Breast epithelium (tissue), 4 donors: ENCODE data around the gene LARP6. TPM values are rescaled to one million over a fixed set of nuclear protein-coding genes. Genes with fewer than 3 reads are reported as not detected.
A peak's percentile ranks its signal among the peaks of the same experiment; 100 is the strongest.

Source experiments
- DNase-seq, 2 donors: peaks; one replicate each; pipeline ENCODE4 v3.0.0-alpha.2; 2019; ENCODE audit warnings: low spot score in 2 of 2
- H3K27ac ChIP-seq, 2 donors: fragments of 200-600 bp; sonication (generic) in 1 of 2; one replicate each; pipeline ENCODE4 v1.5.1; 2016 to 2019; ENCODE audit warnings: mild to moderate bottlenecking in 1 of 2
- H3K27me3 ChIP-seq, 2 donors: fragments of 200-600 bp; sonication (generic) in 1 of 2; one replicate each; pipeline versions ENCODE4 v1.5.1 to v1.6.0; 2017 to 2019; ENCODE audit warnings: control low read depth in 1 of 2, mild to moderate bottlenecking in 1 of 2
- H3K36me3 ChIP-seq: fragments of 200-600 bp; one replicate; pipeline ENCODE4 v1.5.1; 2019
- H3K4me1 ChIP-seq, 2 donors: fragments of 200-600 bp; sonication (generic); one replicate each; pipeline ENCODE4 v1.5.1; 2016 to 2019; ENCODE audit warnings: control low read depth in 1 of 2
- H3K4me3 ChIP-seq, 3 donors: fragments of 200-600 bp; sonication (generic); 1 replicate in 2 of 3; 2 replicates in 1 of 3; pipeline ENCODE4 v1.5.1; 2016 to 2019; ENCODE audit warnings: mild to moderate bottlenecking in 3 of 3, moderate library complexity in 2 of 3
- H3K9me3 ChIP-seq, 2 donors: fragments of 200-600 bp; sonication (generic) in 1 of 2; one replicate each; pipeline ENCODE4 v1.5.1; 2016 to 2019; ENCODE audit warnings: control low read depth in 1 of 2
- POLR2A ChIP-seq: fragments of 450-650 bp; IDR thresholded peaks from one replicate; pipeline ENCODE4 v1.6.1; 2016; ENCODE audit warnings: antibody characterized with exemption, mild to moderate bottlenecking, moderate library complexity
- POLR2AphosphoS5 ChIP-seq, 3 donors: sonication (generic); formaldehyde crosslinking; IDR thresholded peaks; one replicate each; pipeline ENCODE4 v1.6.1; 2017; ENCODE audit warnings: antibody characterized with exemption in 3 of 3
- intact Hi-C: fragments of 100-400 bp; cut with DNase I; formaldehyde crosslinking; loops from one replicate; pipeline ENCODE4 v1.15.1; 2023; ENCODE audit warnings: low total_unique reads
- total RNA-seq, 3 donors: library from RNA; depleted of rRNA; stranded (reverse); fragments of >200 nt; gene quantifications; one replicate each; pipeline ENCODE4 v1.1.0, GENCODE V29; 2016
- TF ChIP-seq, protein P1 (sequence below), 3 donors: fragments of 450-650 bp; IDR thresholded peaks; one replicate each; pipeline ENCODE4 v1.5.1; 2016 to 2017; ENCODE audit warnings: antibody characterized with exemption in 3 of 3, mild to moderate bottlenecking in 3 of 3, moderate library complexity in 3 of 3

LARP6 gene
- total RNA-seq, 3 donors from 2014 or later, result 18.6 to 72.5 (median 40.0) TPM

GRCh38 chr15:70857562-70858285 is 3.8 kb upstream of the LARP6 start:
- Histone ChIP-seq H3K27ac (peak overlapping the region; percentile 48), H3K27me3 (no peaks in the 10 kb centered on the region), H3K36me3 (no peaks in the 10 kb centered on the region), H3K4me1 (no peaks in the 10 kb centered on the region), H3K9me3 (no peaks in the 10 kb centered on the region), H3K4me3 (no peak overlapping the region)
- no peak for DNase-seq
- TF ChIP-seq, protein P1, sequence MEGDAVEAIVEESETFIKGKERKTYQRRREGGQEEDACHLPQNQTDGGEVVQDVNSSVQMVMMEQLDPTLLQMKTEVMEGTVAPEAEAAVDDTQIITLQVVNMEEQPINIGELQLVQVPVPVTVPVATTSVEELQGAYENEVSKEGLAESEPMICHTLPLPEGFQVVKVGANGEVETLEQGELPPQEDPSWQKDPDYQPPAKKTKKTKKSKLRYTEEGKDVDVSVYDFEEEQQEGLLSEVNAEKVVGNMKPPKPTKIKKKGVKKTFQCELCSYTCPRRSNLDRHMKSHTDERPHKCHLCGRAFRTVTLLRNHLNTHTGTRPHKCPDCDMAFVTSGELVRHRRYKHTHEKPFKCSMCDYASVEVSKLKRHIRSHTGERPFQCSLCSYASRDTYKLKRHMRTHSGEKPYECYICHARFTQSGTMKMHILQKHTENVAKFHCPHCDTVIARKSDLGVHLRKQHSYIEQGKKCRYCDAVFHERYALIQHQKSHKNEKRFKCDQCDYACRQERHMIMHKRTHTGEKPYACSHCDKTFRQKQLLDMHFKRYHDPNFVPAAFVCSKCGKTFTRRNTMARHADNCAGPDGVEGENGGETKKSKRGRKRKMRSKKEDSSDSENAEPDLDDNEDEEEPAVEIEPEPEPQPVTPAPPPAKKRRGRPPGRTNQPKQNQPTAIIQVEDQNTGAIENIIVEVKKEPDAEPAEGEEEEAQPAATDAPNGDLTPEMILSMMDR (IDR thresholded peaks at IDR 0.05), result no peak
- no peak for TF ChIP-seq POLR2AphosphoS5 (IDR thresholded peaks at IDR 0.05)
- no peak for TF ChIP-seq POLR2A
- intact Hi-C loops, result no loop called here

DNA sequence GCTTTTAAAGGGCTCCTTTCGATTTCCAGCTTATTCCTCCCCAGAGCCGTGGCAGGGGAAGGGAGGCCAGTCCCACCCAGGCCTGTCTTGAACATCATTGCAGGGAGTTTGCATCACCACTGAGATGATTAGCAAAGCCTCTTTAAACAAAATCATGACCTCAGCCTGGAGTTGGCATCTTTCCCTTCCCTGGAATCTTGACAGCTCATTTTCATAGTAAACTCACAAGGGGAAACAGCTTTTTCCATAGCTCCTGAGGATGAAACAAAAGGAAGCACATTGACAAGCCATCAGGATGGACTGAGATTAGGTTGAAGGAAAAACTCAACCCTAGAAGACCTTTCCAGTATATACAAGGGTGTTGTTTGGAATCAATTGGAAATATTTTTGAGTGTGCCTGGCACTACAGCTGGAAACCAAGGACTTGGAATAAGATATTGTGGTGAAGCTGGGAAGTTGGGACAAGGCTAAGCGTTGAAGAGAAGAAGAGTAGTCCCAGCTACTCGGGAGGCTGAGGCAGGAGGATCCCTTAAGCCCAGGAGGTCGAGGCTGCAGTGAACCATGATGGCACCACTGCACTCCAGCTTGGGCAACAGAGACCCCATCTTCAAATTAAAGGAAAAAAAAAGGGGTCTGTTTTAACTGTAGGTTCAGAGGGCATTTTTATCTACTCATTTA is 3.1 kb upstream of the LARP6 start:
- H3K4me3 ChIP-seq, result no peak overlapping the region
- H3K27me3 ChIP-seq, result no peaks in the 10 kb centered on the region
- no peaks in the 10 kb centered on the region for H3K36me3 ChIP-seq
- H3K27ac ChIP-seq, result peak overlapping the region; percentile 48 to 72
- DNase-seq, result peak in 1 of 2 donors; percentile 43
- H3K4me1 ChIP-seq, result no peaks in the 10 kb centered on the region
- TF ChIP-seq, protein P1 (IDR thresholded peaks at IDR 0.05), result no peak
- TF ChIP-seq POLR2A, result no peak
- peak; percentile 25 to 89 (median 75) for TF ChIP-seq POLR2AphosphoS5 (IDR thresholded peaks at IDR 0.05)
- intact Hi-C loops, result no loop called here
- H3K9me3 ChIP-seq, result no peaks in the 10 kb centered on the region

DNA sequence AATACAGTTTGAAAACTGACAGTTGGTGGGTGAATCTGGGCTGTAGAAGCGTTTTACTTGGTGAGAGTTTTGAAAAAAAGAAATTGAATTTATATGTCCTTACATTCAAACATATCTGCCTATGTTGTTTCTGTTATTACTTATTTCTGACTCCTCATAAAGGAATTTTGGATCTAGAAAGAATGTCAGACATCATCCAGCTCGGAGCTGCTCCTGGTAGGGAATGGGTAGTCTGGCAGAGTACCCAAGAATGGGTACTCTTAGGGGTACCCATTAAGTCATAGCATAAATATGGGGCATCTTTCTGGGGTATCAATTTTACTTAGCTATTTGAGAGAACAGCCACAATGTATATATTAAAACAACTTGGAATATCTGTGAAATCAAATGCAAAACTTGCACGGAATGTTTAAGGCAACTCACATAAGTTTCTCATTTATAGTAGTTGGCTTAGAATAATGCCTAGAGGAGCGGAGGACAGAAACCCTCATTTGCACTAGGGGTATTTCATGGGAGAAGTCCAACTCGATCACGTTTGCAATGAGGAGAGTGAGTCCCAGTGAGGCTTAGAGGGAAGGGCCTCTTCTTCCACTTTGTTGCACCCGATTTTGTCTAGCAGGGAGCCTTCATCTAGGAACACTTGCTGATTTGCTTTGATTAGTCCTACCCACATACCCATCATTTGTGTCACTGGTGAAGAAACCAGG is 2.4 kb upstream of the LARP6 start:
- Histone ChIP-seq H3K27ac (peak overlapping the region; percentile 24 to 72), H3K9me3 (no peaks in the 10 kb centered on the region), H3K4me3 (no peak overlapping the region), H3K27me3 (no peaks in the 10 kb centered on the region), H3K36me3 (no peaks in the 10 kb centered on the region), H3K4me1 (no peaks in the 10 kb centered on the region)
- TF ChIP-seq, protein P1 (IDR thresholded peaks at IDR 0.05), result no peak
- TF ChIP-seq POLR2A (no peak), POLR2AphosphoS5 (IDR thresholded peaks at IDR 0.05) (no peak)
- DNase-seq, result no peak
- intact Hi-C loops, result no loop called here

DNA sequence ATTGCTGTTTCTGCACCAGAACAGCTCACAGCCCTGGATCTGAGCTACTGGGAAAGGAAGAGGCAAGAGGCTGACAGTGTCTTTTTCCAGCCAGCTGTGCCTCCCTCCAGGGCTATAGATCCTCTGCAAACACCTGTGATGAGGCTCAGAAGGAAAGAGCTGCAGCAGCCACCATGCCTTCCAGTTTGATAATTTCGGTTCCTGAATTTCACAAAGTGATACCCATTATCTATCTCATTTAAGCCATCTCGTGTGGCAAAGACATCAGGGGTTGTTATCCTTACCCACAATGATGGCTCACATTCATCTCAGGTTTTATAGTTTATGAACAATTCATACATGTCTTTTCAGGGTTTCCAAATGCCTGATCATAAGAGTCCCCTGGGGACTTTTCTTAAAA is 1.8 kb upstream of the LARP6 start:
- TF ChIP-seq, protein P1 (IDR thresholded peaks at IDR 0.05), result no peak
- TF ChIP-seq POLR2AphosphoS5 (IDR thresholded peaks at IDR 0.05) (no peak), POLR2A (no peak)
- H3K36me3 ChIP-seq, result no peaks in the 10 kb centered on the region
- no peaks in the 10 kb centered on the region for H3K27me3 ChIP-seq
- H3K27ac ChIP-seq, result peak overlapping the region in 1 of 2 donors; percentile 16
- no peak overlapping the region for H3K4me3 ChIP-seq
- no peaks in the 10 kb centered on the region for H3K4me1 ChIP-seq
- intact Hi-C loops, result no loop called here
- no peak for DNase-seq
- no peaks in the 10 kb centered on the region for H3K9me3 ChIP-seq

- DNase-seq, result no peak
- Histone ChIP-seq H3K36me3 (no peaks in the 10 kb centered on the region), H3K27me3 (no peaks in the 10 kb centered on the region), H3K4me3 (peak overlapping the region; percentile 63 to 99 (median 70)), H3K4me1 (no peaks in the 10 kb centered on the region), H3K27ac (peak overlapping the region; percentile 85 to 96), H3K9me3 (no peaks in the 10 kb centered on the region)
- intact Hi-C loops, result no loop called here
- TF ChIP-seq, protein P1 (IDR thresholded peaks at IDR 0.05), result no peak
- no peak for TF ChIP-seq POLR2AphosphoS5 (IDR thresholded peaks at IDR 0.05)
- no peak for TF ChIP-seq POLR2A
Measured at GRCh38 chr15:70854666-70854976, 664 bp upstream of the LARP6 start.
